PC-9 (cell line): ENCODE measurements around the gene FBXL12.

ENCODE experiments used
- EZH2 ChIP-seq: fragments of 200-600 bp; sonication (generic); IDR thresholded peaks from 2 replicates; pipeline ENCODE4 v1.8.0; 2017; ENCODE audit warnings: antibody characterized with exemption, low read depth
- TF ChIP-seq, protein P1 (sequence below): fragments of 200-600 bp; sonication (generic); conservative IDR thresholded peaks from 2 replicates; pipeline ENCODE4 v1.6.1; 2017; ENCODE audit warnings: mixed run types, antibody characterized with exemption, mild to moderate bottlenecking, moderate library complexity

DNA sequence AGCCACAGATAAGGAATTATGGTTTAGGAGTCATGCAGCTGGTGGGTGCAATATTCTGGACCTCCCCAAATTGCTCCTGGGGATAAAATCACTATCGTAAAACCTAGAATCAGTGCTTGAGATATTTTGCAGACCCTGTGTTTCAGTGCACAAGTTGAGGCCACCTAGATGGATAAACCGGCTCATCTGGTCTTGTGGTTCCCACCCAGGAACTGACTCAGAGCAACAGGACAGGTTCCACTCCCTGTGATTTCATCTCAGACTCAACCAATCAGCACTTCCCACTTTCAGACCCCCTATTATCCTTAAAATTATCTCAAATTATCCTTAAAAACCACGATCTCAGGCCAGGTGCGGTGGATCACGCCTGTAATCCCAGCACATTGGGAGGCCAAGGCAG is 21.0 kb downstream of the FBXL12 start:
- TF ChIP-seq, protein P1, sequence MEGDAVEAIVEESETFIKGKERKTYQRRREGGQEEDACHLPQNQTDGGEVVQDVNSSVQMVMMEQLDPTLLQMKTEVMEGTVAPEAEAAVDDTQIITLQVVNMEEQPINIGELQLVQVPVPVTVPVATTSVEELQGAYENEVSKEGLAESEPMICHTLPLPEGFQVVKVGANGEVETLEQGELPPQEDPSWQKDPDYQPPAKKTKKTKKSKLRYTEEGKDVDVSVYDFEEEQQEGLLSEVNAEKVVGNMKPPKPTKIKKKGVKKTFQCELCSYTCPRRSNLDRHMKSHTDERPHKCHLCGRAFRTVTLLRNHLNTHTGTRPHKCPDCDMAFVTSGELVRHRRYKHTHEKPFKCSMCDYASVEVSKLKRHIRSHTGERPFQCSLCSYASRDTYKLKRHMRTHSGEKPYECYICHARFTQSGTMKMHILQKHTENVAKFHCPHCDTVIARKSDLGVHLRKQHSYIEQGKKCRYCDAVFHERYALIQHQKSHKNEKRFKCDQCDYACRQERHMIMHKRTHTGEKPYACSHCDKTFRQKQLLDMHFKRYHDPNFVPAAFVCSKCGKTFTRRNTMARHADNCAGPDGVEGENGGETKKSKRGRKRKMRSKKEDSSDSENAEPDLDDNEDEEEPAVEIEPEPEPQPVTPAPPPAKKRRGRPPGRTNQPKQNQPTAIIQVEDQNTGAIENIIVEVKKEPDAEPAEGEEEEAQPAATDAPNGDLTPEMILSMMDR: no peak
- no peak for TF ChIP-seq EZH2
